LNCaP clone FGC (cell line): ENCODE data around the gene ITPRIP.
A peak's percentile ranks its signal among the peaks of the same experiment; 100 is the strongest.

Source experiments
- DNase-seq: peaks from one replicate; pipeline ENCODE4 v3.0.0-alpha.2; 2011; ENCODE audit warnings: low read depth
- H3K4me3 ChIP-seq: 2 replicates; pipeline ENCODE4 v1.5.1; 2011; ENCODE audit warnings: mild to moderate bottlenecking, low read depth, low read length, control low read depth
- TF ChIP-seq, protein P1 (sequence below): IDR thresholded peaks from 2 replicates; pipeline ENCODE4 v1.5.1; 2012; ENCODE audit warnings: mild to moderate bottlenecking; ENCODE audit not compliant: control insufficient read depth, insufficient read depth; ENCODE audit errors: extremely low read depth

The ITPRIP gene

DNA sequence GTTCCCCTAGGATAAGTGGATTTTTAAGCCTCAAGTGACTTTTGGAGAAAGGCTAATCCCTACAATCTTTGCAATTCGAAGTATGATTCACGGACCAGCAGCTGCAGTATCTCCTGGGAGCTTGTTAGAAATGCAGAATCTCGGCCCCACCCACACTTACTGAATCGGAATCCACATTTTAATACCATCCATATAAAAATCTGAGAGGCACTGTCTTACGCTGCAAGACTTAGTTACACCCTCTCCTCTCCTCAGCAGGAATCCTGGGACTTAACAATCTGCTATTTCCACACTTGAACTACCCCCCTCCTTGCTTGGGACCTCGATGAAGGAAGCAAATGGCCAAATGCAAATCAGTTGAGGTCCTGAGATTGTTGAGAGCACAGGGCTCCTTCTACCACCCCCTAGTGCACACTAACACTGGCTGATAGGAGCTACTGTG, 21.0 kb downstream of the ITPRIP start:
- H3K4me3 ChIP-seq: no peak overlapping the region
- TF ChIP-seq, protein P1, sequence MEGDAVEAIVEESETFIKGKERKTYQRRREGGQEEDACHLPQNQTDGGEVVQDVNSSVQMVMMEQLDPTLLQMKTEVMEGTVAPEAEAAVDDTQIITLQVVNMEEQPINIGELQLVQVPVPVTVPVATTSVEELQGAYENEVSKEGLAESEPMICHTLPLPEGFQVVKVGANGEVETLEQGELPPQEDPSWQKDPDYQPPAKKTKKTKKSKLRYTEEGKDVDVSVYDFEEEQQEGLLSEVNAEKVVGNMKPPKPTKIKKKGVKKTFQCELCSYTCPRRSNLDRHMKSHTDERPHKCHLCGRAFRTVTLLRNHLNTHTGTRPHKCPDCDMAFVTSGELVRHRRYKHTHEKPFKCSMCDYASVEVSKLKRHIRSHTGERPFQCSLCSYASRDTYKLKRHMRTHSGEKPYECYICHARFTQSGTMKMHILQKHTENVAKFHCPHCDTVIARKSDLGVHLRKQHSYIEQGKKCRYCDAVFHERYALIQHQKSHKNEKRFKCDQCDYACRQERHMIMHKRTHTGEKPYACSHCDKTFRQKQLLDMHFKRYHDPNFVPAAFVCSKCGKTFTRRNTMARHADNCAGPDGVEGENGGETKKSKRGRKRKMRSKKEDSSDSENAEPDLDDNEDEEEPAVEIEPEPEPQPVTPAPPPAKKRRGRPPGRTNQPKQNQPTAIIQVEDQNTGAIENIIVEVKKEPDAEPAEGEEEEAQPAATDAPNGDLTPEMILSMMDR: no peak
- no peak for DNase-seq

DNA sequence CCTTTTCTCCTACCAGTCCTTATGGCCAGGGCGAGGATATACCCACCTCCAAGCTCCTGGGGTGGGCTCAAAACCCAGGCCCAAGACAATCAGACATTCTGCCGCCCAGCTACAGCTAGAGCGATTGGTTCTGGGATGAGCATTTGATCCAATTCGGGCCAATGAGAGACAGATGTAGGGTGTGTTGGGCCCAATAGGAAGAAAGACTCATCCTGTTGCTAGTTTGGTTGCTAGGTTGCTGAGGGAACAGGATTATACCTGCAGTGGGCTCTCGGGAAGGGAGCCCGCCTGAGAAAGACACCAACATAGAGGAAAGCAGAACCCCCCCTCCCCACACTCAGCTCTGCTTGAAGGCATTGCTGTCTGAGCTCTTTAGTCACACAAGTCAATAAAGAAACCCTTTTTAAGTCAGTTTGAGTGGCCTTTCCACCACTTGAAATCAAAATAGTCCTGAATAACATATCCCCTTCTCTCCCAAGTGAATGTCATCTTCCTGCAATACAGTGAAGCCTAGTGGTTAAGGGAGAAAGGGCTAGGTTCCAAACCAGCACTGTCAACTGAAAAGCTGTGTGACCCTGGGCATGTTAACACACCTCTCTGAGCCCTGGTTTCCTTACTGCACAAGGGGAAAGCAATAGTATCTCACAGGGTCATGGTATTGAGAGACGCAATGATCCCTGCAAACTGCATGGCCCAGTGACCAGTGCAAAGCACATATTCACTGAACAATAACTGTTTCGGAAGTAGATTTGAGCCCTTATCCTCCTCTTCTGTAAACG, 21.8 kb downstream of the ITPRIP start:
- no peak for DNase-seq
- H3K4me3 ChIP-seq: no peak overlapping the region
- TF ChIP-seq, protein P1: no peak

DNA sequence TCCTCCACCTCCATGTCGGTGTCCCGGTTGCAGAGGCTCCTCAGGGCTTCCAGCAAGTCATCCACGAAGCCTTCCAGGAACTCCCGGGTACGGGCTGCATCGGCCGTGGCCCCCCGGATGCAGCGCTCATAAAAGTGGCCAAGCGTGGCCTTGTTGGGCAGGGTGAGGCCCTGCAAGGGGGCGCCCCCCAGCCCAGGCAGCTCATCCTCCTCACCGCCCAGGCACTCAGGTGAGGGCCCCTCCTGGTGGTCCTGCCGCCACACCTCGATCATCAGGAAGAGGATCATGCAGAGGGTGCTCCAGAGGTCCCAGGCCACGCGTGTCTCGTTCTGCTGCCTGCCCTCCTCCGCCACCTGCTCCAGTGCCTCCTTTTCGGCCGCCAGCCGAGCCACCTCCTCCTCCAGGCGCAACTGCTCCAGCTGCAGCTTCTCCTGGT, 22.8 kb downstream of the ITPRIP start:
- H3K4me3 ChIP-seq: no peak overlapping the region
- TF ChIP-seq, protein P1: no peak
- DNase-seq: no peak

DNA sequence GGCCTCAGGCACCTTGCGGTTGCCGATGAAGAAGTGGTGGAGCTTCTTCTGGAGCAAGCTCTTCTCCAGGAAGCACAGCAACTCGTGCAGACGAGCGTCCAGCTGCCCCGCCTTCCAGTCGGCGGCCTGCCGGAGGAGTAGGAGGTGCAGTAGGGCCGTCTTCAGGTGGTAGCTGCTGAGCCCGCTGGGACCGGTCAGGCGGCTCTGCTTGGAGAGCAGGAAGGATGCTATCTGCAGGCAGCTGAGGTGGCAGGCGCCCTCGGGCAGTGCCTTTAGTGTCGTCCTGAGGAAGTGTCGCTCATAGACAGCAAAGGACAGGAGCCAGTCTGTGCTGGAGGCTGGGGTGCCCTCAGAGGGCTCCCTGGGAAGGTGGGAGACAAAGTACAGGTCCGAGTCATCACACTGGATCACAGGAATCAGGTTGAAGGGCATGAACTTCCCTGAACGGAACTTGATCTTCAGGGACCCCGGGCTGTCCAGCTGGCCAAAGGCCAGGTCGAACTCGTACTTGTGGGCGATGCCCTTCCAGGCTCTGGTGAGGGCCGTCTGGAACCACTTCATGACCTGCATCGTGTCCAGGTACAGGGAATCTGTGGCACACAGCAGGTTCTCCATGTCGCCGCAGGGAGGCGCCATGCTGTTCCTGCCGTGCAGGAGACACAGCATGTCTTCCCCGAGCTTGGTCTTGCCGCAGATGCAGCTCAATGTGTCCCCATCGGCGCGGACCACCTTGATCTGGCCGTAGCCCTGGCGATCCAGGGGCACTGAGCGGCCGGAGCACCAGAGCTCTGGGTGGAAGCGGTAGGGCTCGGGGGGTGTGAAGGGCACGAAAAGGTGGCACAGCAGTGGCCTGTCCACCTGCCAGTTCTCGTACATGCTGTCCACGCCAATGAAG, 23.4 kb downstream of the ITPRIP start:
- TF ChIP-seq, protein P1: no peak
- no peak for DNase-seq
- no peak overlapping the region for H3K4me3 ChIP-seq

DNA sequence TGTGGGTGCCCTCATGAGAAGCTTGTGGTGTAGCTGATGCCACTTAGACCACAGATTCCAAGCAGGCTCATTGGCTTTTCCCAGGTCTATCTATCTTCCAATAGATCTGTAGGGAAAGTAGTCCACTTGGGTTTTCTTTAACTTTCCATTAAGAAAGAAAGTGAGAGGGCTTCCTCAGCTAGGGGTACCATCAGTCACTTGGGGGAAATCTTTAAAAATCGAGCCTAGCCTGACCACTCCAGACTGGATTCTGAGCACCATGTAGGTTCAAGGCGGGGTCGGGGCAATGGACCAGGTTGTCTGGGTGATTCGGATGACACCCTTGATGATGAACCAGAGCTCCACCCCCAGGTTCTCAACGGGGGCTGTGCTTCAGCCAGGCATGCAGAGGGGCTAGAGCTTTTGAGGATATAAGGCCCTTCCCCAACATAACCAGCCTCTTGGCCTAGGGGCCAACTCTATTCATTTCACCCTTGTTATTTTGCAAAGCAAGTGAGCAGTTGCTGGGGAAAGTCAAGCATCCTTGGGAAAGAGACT, 27.0 kb downstream of the ITPRIP start:
- DNase-seq: no peak
- TF ChIP-seq, protein P1: no peak

DNA sequence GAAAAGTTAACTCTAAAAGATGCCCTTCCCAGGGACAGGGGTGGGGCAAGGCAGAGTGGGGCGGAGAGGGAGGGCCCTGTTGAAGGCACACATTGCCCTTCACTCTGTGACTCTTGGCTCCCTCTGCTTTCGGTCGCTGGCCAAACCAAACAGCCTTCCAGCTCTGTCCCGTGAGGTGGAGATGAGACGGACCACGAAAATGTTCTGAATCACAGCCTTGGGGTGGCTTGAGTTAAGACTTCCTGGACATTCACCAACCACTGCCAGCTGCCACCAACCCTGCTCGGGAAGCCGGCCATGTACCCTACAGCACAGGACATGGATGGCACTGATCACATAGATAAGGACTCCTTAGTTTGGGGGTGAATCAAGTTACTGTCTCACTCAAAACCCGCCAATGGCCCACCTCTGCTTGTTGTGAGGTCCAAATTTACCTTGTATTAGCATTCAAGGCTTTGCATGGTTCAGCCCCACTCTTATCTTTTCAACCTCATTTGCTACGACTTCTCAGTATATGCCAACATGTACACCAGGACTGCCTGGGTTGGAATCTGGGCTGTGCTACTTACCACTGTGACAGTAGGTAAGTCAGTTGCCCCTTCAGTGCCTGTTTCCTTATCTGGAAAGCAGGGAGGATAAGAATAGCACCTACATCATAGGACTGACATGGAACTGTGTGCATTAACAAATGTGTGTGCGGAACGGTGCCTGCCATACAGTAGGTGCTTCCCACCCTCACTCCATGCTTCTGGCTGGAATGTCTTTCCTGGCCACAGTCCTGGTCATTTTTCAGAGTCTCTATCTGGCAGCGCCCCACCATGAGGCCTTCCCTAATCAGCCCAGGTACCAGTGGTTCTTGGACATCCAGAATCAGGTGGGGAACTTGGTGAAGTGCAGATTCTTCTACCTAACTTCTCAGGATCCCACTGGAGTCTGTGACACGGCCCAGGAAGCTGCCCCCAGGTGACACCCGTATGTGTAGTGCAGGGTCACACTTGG, 28.0 kb downstream of the ITPRIP start:
- TF ChIP-seq, protein P1: no peak
- H3K4me3 ChIP-seq: no peak overlapping the region
- peak; percentile 73 for DNase-seq

More for the DNA sequence above, 27.0 kb downstream of the ITPRIP start:
- H3K4me3 ChIP-seq: no peak overlapping the region
